Renal cortex interstitium (tissue), 11 donors: ENCODE data around the gene WDFY4. TPM values are rescaled to one million over a fixed set of nuclear protein-coding genes. Genes with fewer than 3 reads are reported as not detected.

Experiments used
- DNase-seq, 11 donors: peaks; one replicate each; pipeline ENCODE4 v3.0.0-alpha.2; 2013; ENCODE audit warnings: low read depth in 9 of 11, low spot score in 4 of 11; ENCODE audit errors: extremely low read depth in 1 of 11
- polyA plus RNA-seq, 3 donors: library from polyadenylated mRNA; unstranded; fragments of 120-200 nt; gene quantifications; one replicate each; pipeline ENCODE4 v1.2.1, GENCODE V29; 2013; ENCODE audit not compliant: insufficient read length in 3 of 3

The WDFY4 gene
- polyA plus RNA-seq, 3 donors, result 0.67 to 3.2 (median 2.8) TPM

DNA sequence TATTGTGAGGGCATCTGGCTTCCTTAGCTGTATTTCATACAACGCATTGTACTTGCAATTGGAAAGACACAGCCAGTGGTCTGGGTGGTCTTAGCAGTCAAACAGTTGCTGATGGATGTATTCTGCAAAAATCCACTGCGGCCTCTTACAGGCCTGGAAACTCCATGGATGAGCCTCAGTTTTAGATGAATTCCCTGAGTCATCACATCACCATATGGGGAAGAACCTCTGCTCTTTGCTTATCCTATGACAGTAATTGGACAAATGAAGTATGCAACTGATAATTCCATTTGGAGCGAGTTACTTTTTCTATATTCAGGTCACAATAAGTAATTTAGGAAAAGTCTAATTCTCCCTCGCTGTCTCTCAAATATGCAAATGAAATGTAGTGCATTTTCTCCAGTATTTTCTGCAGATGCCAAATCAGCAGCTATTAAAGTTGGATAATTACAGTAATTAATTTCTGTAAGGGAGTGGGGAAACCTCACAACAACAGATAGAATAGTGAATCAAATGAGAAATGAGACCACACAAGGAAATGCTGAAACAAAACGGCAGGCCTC, 78.8 kb downstream of the WDFY4 start:
- DNase-seq, result no peak

DNA sequence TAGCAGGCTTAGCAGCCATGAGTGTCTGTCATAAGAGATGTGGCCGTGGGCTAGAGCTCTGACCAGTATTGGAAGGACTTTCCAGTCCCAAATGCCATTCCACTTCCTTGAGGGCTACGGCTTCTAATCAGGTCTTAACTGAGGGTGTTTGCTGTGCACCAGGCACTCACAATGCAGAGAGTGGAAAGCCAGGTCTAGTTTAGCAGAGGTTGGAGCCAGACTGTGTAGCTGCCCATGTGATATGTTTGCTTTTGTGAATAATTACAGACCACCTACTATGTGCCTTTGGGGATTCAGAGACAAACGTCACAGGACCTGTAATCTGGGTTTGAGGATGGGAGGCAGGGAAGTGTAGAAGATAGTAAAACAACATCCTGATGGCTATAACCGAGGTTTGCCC, 79.8 kb downstream of the WDFY4 start:
- no peak for DNase-seq

DNA sequence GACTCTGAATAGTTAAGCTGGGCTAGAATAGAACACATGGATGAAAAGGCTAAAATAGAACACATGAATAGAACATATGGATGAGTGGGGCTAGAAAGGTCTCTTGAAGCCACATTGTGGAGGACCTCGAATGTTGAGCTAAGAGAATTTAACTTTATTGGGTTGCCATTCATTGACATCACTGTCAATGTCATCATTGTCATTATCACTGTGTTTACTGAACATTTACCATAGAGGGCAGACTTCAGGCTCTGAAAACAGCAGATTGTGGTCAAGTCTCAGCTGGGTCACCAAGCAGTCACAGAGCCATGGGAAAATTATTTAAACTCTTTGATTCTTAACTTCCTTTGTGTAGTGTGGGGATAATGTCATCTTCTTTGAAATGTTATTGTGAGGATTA, 80.4 kb downstream of the WDFY4 start:
- DNase-seq, result no peak

GRCh38 chr10:48765527-48765926, 80.9 kb downstream of the WDFY4 start:
- DNase-seq, result no peak

DNA sequence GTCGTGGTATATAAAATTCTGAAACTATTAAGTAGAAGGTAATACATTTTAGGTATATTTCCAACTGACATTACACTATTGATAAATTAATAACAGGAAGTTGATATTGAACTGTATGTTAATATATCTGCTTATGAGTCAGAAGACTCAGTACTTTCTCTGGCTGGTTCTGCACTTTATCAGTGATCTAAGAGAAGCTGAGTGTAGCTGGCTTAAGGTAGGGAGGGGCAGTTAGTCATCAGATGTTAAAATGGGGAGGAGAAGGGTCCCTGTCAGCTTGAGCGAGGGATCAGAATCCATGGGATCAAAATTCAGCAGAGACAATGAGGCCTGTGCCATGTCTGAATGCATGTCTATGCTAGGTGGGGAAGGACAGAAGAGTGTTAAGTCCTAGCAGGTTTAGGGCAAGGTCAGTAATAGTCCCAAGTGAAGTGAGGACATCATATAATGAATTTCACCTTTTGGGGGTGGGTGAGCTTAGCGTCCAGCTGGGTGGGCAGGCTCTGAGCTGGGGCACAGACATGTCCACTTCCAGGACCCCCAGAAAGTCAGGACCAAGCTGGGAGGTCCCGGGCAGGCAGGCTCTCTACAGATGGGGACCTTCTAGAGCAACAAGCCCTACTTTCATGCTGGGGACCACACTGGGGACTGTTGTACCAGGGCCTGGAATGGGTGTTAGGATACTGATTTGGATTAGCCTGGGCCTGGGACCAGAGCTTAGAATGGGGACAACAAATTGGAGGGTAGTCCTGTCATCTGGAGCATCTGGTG, 82.9 kb downstream of the WDFY4 start:
- DNase-seq, result no peak

- DNase-seq, result no peak
Measured at GRCh38 chr10:48768144-48768766, 83.6 kb downstream of the WDFY4 start.

DNA sequence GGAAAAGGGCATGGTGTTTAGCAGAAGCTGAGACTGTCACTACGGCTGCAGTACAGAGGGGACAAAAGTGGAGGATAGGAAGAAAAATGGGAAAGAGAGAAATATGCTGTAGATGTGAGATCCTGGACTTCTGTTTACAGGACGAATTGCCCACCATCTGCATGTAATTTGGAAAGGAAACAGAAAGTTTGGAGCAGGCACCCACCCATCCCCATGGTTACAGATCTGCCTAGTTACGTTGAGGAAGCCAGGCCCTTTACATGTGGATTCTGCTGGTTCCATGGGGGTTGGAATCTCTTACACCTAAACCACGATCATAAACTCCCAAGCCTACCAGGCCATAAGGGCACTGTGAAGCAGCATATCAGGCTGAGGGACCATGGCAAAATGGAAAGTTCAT, 84.3 kb downstream of the WDFY4 start:
- no peak for DNase-seq

- DNase-seq, result no peak
Measured at GRCh38 chr10:48769706-48770435, 85.2 kb downstream of the WDFY4 start.

DNA sequence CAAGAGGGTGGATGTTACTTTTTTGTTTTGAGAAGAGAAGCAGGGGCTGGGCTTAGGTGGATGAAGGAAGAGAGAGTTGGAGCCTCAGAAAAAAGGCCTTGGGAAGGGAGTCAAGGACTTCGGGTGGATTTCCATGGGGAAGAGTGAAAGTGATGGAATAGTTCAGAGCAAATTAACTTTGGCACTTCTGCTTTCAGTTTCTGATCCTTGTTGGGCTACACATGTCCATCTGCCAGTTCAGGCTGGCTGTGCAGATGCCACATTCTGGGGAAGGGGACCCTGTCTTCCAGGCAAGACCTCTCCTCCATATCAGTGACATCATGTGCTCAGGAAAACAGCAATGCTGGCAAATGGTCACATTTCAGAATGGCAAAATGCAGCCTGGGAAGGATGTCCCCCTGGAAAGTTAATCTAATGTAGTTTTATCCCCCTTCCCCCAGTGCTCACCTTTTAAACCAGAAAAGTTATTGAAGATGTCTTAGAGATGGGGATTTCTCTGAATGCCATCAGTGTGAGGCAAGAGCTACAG, 86.0 kb downstream of the WDFY4 start:
- DNase-seq, result no peak

- no peak for DNase-seq
Measured at GRCh38 chr10:48771234-48771633, 86.6 kb downstream of the WDFY4 start.

GRCh38 chr10:48772059-48772458, 87.4 kb downstream of the WDFY4 start:
- DNase-seq, result no peak

DNA sequence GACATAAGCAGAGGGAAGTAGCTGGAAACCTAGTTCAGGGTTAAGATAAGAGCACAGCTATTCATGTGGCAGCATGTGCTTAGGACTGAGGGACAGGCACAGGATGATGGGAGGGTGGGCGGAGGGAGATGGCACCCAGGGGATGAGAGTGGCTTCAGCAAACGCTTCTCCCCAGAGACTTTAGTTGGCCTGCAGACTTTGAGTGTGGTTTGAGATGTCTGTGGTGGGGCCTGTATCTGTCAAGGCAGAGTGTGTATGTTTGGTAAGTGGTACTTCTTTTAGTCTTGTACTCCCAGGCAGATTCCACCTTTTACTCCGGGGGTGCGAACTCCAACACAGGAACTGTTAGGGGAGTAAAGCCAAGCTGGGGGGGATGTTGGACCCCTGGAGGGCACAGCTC, 88.9 kb downstream of the WDFY4 start:
- no peak for DNase-seq

- no peak for DNase-seq
Measured at GRCh38 chr10:48774416-48775205, 89.9 kb downstream of the WDFY4 start.

DNA sequence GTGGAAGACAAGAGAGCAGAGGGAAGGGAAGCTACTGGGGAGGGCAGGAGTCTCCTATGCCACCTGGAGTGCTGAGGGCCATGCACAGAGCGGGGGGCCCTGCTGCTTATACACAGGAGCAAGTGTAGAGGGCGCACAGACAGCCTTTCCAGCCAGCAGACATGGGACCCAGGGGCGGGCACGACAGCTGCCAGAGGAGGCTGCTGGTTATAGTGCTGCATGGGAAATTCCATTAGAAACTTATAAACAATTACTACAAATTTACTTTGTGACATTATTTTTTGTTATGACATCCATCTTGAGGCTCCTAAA, 90.5 kb downstream of the WDFY4 start:
- no peak for DNase-seq

GRCh38 chr10:48776005-48776522, 91.4 kb downstream of the WDFY4 start:
- DNase-seq, result no peak

DNA sequence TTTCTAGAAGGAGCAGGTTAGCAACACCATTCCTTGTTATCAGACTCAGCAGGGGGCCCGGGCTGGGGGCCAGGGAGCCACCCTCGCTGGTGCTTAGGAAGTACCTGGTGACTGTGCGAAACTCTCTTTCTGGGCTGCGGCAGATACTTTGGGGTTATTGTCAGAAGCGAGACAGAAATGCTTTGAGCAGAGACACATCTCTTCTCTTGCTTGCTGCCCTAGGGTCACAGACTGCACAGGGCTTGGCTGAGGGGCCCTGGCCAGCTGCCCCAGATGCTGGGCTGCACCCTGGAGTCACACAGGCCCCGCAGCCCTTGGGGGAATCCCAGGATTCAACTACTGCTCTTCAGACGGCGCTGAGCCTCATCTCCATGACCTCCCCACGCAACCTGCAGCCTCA, 91.9 kb downstream of the WDFY4 start:
- no peak for DNase-seq

DNA sequence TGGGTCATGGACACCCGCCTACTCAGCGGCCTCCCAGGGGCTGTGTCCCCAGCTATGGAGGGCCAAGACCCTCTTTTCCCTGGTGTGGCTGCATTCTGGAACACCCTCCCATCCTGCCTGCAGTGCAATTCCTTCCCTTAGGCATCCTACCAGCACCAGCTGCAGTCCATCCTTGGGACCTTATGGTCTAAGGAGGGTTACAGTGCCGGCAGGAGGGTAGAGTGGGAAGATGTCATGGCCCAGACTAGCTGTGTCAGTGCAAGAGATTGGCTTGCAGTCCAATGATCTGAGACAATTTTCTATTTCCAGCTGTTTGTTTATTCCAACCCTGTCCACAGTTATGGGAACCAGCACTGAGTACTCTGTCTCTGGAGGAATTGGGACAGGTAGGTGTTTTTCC, 92.4 kb downstream of the WDFY4 start:
- no peak for DNase-seq

- no peak for DNase-seq
Measured at GRCh38 chr10:48778193-48778857, 93.7 kb downstream of the WDFY4 start.
